Fibroblast of upper back skin (primary cell): ENCODE results near the gene MT4.
"Not testable (repeated sequence)": the region's sequence is repeated elsewhere in the genome, so short reads cannot be mapped to it uniquely, and the experiment has no call there.

Experiments used
- DNase-seq: peaks from one replicate; pipeline ENCODE4 v3.0.0-alpha.2; 2013

MT4 gene

DNA sequence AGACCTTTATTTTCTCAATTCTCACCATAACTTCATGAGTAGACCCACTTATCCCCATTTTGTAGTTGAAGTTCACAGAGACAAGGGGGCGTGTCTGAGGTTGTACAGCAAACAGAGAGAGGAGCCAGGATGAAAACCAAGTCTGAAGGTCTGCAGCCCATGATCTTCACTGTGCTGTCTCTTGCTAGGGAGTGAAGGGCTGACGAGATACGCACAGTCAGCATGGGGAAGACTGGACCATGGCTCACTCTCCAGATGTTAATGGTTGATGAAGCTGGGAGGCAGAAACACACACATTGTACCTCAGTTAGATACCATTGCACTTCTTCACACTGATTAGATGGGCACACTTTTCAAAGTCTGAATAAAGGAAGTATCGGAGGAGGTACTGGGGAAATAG lies 5.8 kb upstream of the MT4 start:
- DNase-seq: no peak

DNA sequence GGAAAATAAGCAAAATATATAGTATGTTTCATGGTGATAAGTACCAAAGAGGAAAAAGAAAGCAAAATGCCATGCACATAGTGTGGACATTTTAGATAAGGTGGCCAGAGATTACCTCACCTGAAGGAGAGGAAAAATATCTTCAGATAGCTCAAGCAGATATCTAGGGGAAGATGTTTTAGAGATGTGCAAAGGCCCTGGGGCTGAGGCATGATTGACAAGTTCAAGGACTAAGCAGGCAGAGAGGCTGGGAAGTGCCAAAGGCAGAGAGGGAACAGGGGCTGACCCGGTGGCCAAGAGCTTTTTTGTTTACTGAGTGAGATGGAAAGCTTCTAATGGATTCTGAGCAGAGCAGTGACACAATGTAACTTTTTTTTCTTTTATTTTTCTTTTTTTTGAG lies 4.4 kb upstream of the MT4 start:
- no peak for DNase-seq

DNA sequence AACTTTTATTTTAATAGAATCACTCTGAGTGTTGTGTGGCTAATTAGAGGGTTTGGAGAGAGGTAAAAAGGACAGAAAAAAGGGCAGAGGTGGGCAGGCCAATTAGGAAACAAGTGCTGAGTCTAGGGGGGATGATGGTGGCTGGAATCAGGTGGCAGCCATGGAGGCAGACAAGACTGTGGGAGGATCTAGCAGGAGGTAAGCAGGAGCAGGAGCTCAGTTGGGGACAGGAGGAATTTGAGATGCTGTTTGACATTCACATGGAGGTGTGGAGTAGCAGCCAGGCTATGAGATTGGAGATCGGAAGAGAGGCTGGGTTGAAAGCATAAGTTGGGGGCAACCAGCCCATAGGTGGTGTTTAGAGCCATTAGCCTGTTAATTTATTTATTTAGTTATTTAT lies 3.7 kb upstream of the MT4 start:
- no peak for DNase-seq

DNA sequence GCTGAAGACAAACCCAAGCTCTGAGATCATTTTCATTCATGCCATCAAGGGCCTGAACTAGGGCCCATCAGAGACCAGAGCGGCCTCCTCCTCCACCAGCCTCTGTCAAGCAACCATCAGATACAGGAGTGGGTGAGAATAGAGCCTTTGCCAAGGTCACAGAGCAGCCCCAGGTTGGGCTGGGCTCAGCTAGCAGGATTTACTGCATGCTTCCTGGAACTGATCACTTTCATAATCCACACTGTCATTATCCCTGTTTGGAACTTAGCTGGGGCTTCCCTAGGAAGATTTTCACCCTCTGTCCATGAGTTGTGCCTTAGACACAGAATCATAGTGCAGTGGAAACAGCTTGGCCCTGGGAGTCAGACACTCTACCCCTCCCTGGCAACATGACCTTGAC lies 5.1 kb downstream of the MT4 start:
- DNase-seq: no peak

DNA sequence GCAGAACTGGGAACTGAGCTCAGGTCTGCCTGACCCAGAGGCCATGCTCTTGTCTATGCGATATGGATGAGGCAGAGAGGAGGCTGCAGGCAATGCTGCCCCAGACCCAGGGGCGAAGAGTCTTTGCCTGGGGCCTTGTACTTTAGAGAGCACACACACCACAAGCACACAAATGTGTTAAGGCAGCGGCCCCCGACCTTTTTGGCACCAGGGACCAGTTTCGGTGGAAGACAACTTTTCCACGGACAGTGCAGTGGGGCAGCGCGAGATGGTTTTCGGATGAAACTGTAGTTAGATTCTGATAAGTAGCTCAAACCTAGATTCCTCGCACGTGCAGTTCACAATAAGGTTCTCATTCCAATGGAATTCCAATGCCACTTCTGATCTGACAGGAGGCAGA lies 6.7 kb downstream of the MT4 start:
- no peak for DNase-seq

DNA sequence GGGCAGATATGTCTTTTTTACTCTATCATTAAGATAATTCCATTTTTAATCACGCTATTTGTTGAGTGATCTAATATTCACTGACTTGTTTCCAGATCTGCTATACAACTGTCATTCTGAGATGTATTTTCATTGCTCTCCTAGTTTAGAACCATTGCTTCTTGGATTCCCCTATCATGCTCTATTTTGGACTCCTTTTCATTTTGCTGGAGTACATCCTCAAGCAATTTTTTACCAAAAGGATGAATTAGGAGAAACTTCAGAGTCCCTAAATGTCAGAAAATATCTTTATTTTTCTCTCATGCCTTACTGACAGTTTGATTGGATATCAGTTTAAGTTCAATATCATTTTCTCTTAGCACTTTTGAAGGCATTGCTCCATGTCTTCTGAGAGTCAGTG lies 9.8 kb downstream of the MT4 start:
- DNase-seq: no peak

DNA sequence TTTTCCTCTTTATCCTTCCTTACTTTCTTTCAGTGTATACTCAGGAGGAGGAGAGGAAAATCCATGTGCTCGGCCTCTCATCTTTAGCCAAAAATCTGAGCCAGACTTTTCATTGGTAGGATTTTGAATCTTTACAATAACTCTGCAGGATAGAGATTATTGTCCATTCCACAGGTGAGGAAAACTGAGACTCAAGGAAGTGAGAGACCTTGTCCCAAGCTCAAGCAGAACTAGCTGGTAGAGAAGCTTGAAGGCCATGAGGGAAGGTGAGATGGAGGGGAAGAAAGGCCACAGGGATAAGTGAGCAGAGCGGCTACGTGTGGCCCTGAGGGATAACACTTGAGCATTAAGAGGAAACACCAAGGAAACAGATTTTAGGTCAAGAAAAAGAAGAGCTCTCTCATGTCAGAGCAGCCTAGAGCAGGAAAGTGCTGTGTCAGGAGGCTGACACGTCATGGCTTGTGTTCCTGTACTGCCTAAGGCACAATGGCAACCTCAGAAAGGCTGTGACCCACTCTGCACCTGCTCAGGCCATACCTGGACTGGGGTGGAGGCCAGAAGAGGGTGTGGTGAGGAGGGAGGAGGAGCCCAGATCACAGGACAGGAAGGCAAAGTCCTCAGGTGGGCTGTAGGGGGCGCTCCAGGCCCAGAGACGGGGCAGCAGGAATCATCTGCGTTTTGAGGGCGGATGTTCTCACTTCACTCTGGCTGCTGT lies 11.9 kb downstream of the MT4 start:
- DNase-seq: peak; percentile 44

DNA sequence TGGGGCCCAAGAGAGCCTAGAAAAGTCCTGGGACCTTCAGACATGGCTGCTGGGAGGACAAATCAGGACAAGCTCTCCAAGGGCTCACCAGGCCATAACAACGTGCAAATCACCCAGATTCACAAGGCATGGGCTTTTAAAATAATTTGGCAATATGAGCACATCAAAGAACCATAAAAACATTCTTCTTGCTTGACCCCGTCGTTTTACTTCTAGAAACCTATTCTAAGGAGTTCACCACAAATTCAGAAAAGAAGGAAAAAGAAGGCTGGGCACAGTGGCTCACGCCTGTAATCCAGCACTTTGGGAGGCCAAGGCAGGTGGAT lies 12.4 kb downstream of the MT4 start:
- DNase-seq: no peak

DNA sequence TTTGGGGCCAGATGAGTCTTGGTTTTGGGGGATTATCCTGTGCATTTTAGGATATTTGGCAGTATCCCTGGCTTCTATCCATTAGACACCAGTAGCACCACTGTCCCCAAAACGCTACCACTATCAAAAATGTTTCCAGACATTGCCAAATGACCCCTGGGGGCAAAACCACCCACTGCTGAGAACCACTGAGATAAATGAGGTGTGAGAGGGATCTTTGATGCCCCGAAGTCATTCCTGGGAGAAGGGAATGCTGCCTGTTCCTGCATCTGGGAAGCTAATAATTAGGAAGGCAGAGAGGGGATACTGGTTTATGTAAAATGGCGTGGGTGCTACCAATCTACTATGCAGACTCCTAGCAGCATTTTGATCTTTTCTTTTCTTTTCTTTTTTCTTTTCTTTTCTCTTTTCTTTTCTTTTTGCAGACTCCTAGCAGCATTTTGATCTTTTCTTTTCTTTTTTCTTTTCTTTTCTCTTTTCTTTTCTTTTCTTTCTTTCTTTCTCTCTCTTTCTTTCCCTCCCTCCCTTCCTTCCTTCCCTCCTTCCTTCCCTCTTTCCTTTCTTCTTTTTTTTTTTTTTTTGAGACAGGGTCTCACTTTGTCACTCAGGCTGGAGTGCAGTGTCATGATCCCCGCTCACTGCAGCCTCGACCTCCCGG lies 15.6 kb downstream of the MT4 start:
- DNase-seq: no peak

DNA sequence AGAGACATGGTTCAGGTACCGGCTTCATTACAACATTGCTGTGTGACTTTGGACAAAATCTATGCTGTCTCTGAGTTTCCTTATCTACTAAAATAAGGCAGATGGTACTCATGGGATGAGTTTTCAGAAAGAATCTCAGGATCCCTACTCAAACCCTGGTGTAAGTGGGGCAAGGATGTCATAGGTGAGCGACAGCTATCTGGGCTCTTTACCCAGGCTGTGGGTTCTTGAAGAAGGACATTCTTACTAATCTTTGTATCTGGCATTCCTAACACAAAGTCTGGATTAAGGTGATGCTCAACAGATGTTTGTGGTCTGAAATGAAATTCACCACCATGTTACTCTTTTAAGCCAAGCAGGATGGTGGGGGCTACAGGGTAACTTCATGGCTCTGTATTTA lies 18.0 kb downstream of the MT4 start:
- DNase-seq: not testable (repeated sequence)

DNA sequence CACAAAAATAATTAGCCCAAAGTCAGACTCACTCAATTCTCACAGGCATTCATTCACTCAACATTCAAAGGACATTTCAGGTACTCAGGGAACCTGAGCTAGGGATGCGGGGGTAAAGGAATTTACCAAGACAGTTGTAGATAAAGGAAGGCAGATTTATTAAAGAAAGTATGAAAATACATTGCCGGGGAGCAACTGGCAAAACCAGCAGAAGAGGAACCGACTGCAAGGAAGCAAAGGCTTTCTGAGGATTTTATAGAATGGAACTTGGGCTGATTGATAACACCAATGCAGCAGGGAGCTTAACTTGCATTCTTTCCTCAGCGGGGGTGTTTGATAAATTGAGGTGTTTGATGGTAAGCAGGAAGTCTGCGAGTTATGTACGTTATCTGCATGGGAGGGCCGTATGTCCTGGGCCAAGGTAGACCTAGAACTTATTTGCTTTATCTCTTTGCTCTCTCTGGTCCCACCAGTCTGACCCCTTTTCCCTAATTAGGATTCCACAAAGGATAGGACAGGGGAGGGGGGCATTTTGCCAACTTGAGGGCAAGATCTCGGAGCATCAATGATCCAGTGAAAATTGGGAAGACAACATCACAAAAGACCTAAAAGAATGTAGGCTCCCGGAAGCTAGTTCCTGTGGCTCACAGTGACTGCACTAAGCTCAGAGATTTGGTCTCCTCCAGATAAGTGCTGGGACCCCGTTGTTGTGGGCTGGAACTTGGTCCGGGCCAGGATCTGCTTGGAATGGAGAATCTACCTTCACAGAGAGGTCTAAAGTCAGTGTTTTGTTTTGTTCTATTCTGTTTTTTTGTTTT lies 18.7 kb downstream of the MT4 start:
- DNase-seq: no peak

DNA sequence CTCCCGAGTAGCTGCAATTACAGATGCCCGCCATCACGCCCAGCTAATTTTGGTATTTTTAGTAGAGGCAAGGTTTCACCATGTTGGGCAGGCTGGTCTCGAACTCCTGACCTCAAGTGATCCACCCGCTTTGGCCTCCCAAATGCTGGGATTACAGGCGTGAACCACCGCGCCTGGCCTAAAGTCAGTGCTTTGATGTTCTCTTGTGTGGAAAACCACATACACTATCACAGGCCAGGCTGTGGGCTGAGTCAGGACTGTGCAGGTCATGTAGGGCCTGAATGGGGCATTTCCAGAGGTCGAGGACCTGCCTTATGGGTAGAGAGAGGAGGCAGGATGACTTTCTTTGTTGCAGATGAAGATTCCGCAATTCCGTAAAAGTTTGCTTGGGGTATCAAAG lies 19.4 kb downstream of the MT4 start:
- DNase-seq: no peak

DNA sequence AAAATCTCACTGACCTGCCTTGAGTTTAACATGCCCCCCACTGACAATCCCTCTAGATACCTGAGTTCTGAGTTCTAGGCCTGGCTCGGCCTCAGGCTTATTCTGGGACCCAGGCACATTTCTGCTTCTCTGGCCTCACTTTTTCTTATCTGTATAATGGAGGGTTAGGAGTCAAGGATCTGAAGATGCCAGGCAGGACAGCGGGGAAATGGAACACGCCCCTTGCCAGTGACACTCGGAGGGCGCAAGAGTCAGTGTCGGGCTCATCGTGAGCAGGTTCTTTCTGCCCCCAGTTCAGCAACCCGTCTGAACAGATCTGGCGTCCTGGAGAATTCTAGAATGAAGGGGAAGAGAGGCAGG lies 23.9 kb downstream of the MT4 start:
- no peak for DNase-seq

DNA sequence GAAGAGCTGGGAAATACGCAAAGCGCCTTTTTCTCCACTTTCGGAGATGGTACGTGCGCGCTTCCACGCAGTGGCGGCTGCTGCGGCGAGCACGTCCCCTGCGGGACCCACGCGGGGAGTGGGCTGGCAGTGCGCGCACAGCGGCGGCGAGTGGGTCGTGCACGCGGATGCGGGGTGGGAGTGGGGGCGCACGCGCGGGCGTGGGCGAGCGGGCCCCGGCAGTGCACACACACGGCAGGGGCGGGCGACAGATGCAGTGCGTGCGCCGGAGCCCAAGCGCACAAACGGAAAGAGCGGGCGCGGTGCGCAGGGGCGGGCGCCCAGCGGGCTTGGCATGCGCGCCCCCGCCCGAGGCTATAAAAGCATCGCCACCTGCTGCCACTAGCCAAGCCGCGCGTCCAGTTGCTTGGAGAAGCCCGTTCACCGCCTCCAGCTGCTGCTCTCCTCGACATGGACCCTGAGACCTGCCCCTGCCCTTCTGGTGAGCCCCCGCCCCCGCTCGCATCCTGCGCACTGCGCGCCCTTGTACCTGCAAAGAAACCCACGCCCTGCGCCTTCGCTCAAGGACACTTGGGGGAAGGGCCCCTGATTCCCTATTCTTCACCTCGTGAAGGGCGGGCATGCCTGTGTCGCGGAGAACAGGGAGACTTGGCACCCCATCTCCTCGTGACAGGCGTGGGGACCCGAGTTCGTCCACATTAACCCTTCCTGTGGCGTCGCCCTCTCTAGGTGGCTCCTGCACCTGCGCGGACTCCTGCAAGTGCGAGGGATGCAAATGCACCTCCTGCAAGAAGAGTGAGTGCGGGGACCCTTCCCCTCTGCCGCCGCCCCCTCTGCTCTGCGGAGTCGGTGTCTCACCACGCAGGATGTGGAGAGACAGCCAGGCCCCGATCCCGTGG lies 24.5 kb downstream of the MT4 start, which contains the start of gene MT3:
MT3 (plus strand) TSS at position 388 of the 899 bp plus-strand sequence; CDS start at position 451, 63 bp downstream.
- DNase-seq: no peak

DNA sequence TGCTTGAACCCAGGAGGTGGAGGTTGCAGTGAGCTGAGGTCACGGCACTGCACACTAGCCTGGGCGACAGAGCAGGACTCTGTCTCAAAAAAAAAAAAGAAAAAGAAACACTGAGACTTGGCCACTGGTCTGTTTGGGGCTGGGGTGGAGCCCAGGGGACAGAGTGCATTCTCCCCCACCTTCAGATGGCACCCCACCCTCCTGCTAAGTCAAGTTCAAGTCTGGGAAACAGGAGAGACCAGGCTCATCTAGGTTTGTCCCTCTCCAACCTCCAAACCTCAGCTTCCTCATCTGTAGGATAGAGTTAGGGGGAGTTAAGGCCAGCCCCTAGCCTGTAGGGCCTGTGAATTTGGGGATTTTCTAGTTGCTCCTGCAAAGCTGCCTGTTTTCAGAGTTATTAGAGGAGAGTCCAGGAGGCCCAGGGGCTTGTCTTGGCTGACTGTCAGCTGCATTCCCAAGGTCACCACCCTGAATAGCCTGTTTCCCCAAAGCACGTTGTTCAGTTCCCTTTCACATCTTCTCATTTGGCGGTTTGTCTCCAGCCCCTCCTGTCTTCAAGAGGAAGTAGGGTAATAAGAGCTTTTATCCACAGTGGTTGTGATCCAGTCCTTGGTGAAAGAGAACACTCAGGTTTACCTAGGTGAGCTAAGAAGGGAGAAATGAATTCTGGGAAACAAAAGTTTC lies 26.6 kb downstream of the MT4 start:
- no peak for DNase-seq

DNA sequence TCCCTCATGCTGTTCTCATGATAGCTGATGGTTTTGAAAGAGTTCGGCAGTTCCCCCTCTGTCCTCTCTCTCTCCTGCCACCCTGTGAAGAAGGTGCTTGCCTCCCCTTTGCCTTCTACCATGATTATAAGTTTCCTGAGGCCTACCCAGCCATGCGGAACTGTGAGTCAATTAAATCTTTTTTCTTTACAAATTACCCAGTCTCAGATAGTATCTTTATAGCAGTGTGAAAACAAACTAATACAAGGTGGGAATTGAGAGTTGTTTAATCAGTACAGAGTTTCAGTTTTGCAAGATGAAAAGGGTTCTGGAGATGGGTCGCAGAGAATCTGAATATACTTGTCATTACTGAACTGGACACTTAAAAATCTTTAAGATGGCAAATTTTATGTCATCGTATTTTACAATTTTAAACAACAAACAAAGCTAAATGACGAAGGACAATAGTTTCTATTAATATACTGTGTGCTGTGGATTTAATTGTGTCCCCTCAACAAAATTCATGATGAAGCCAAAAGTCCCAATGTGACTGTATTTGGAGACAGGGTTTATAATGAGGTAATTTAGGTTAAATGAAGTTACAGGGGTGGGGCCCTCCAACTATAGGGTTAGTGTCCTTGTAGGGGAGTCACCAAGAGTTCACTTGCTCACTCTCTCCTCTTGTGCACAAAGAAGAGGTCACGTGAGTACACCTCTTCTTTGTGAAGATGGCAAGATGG lies 28.9 kb downstream of the MT4 start:
- no peak for DNase-seq

DNA sequence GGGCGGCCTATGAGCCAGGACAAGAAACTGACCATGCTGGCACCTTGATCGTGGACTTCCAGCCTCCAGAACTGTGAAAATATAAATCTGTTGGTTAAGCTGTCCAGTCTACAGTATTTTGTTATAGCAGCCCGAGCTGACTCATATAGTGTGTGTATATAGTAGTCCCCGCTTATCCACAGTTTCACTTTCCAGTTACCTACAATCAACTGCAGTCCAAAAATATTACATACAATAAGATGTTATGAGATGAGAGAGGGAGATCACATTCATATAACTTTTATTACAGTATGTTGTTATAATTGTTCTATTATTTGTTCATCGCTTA lies 29.4 kb downstream of the MT4 start:
- DNase-seq: no peak

DNA sequence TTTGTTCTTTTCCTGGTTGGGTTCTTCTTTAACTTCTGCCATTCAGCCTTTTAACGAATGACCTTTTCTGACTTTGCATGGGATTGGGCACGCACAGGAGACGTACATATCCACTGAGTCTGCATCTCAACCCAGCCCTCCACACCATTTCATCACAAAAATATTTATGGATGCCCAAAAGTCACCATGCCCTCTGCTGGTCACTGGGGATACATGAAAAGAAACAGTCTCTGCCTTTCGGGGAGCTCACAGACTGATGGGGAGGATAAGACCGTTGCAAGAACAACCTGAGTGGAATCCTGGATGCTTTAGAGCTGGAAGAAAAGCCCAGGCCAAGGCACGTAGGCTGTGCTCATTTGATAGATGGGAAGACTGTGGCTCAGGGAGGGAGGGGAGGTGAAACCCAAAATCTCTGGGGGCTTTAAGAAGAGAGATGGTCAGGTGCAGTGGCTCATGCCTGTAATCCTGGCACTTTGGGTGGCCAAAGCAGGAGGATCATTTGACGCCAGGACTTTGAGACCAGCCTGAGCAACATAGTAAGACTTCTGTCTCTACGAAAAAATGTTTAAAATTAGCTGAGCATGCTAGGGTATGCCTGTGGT lies 35.6 kb downstream of the MT4 start:
- DNase-seq: peak; percentile 63

DNA sequence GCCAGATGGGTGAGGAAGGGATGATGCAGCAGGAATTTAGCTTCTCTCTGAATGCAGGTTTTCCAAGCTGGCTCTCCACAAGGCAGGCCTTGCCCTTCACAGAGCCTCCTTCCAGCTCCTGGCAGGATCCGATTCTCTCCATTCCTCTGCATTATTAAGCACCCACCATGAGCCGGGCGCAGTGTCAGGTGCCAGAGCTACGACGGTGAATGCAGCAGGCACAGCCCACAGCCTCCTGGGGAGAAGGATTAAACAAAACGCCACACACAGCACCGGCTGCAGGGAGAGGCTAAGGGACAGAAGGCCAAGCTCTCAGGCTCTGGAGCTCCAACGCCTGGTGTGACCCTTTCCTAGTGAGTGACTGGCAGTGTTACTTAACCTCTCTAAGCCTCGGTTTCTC lies 36.5 kb downstream of the MT4 start:
- no peak for DNase-seq

DNA sequence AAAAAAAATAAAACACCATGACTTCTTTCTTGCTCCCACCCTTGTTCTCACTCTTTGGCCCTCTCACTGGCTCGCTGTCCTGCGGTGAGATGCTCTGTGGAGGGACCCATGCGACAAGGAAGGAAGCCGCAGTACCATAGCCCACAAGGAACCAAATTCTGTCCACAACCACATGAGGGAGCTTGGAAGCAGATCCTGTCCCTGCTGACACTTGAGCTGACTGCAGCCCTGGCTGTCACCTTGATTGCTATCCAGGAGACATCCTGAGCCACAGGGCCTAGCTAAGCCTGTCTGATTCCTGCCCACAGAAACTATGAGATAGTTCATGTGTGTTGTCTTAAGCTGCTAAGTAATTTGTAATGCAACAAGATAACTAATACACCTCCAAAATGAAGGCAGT lies 38.7 kb downstream of the MT4 start:
- DNase-seq: peak; percentile 43

DNA sequence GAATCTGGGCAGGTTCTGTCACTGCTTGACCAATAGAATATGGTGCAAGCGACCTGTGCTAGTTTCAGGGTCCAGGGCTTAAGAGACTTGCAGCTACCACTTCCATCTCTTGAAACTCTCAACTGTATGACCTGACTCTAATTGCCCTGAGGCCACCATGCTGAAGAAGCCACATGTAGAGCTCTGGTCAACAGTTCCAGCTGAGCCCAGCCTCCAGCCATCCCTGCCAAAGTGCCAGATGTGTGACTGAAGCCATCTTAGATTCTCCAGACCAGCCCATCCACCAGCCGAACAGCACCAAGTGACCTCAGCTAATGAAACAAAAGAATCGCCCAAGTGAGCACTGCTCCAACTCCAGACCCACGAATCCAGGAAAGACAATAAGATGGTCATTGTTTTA lies 40.1 kb downstream of the MT4 start:
- no peak for DNase-seq

DNA sequence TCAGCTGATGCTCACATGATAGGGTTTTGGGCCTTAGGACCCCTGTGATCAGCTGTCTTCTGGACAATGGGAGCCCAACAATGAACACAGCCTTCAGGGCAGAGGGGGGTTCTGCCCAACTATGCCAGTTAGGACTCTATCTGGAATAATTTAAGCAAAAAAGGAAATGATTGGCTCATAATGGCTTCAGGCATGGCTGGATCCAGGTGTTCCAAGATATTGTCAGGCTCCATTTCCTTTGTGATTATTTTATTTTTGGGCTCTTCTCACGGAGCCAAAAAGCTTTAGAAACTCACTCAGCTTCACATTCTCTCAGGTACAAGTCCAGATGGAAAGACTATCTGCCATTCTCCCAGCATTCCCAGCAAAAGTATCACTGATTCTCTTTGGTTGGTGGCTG lies 40.6 kb downstream of the MT4 start:
- DNase-seq: no peak
